GM12864 (cell line): Measurements from ENCODE around the gene BMERB1.

Experiments
- DNase-seq: peaks from one replicate; pipeline ENCODE4 v3.0.0-alpha.2; 2011; ENCODE audit warnings: low read depth
- H3K4me3 ChIP-seq: 2 replicates; pipeline ENCODE4 v1.5.1; 2011; ENCODE audit warnings: mild to moderate bottlenecking, low read depth, low read length, control low read depth
- CTCF ChIP-seq: IDR thresholded peaks from 2 replicates; pipeline ENCODE4 v1.5.1; 2011; ENCODE audit warnings: low read depth, mild to moderate bottlenecking, moderate library complexity, low read length, control low read depth, inconsistent platforms; ENCODE audit errors: missing control alignments

The BMERB1 gene

GRCh38 chr16:15575293-15576049, 141.1 kb downstream of the BMERB1 start:
- H3K4me3 ChIP-seq = no peak overlapping the region
- TF ChIP-seq CTCF = no peak
- no peak for DNase-seq

GRCh38 chr16:15576960-15577958, 142.9 kb downstream of the BMERB1 start:
- no peak for DNase-seq
- no peak for TF ChIP-seq CTCF

DNA sequence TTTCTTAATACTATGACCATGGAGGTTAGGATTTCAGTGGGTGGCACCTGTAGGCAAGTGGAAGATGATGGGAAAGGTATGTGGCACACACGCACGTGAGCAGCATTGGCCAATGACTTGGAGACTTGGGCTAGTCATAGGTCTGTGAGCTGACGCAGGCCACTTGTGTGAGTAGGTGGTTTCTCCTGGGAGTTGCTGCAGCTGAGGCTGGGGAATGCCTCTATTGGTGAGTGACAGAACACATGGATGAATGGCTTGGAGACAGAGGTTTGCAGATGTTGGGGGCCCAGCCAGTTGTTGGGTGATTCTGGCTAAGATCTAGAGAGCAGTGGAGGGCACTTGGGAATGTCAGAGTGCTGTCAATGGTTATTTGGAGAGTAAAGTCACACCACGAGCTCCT, 144.4 kb downstream of the BMERB1 start:
- H3K4me3 ChIP-seq = no peak overlapping the region
- no peak for DNase-seq
- TF ChIP-seq CTCF = no peak

More at GRCh38 chr16:15576960-15577958, 142.9 kb downstream of the BMERB1 start:
- no peak overlapping the region for H3K4me3 ChIP-seq

DNA sequence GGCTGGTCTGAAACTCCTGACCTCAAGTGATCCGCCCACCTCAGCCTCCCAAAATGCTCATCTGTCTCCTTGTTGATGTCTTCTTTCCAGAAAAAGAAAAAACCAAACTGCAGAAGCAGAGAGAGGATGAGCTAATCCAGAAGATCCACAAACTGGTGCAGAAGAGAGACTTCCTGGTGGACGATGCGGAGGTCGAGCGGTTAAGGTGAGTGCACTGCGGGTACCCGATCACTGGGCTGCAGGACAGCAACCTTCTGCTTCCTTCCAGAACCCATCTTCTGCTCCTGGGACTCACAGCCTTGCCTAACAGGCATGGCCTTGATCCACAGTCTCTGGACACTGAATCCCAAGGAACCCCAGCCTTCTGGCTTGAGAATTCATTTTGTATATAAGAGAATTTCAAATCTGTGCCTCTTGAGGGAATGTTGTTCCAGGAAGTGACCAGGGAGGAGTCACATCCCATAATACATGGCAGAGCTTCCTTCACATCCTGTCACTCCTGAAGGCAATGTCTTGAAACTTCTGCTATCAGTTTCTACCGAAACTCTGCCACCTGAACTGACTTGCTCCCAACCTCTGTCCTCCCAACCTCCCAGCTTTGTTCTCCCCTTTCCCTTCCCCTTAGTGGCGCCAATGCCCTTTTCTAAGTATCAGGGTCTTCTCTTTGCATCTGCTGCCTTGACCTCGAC, 146.9 kb downstream of the BMERB1 start:
- DNase-seq = no peak
- TF ChIP-seq CTCF = no peak
- no peak overlapping the region for H3K4me3 ChIP-seq

- H3K4me3 ChIP-seq = no peak overlapping the region
- no peak for TF ChIP-seq CTCF
- no peak for DNase-seq
Observed at GRCh38 chr16:15583526-15583925, 149.1 kb downstream of the BMERB1 start.

GRCh38 chr16:15585956-15586355, 151.6 kb downstream of the BMERB1 start:
- H3K4me3 ChIP-seq = no peak overlapping the region
- no peak for TF ChIP-seq CTCF
- no peak for DNase-seq
